Measurements from ENCODE around the gene NAT9. TPM values are rescaled to one million over a fixed set of nuclear protein-coding genes. Genes with fewer than 3 reads are reported as not detected.

NAT9 gene
- total RNA-seq: 66.9 and 67.7 TPM in 2 replicates
- long read RNA-seq, transcript NAT9-210 (7 exons, 1,860 nt): major isoform, 15 of 63 reads
- long read RNA-seq, transcript NAT9-201 (7 exons, 1,875 nt): minor isoform, 13 of 63 reads
- long read RNA-seq, partial matches to known transcripts: 6 of 63 reads
- long read RNA-seq, other reads (novel, unspliced or antisense): 20 of 63 reads

DNA sequence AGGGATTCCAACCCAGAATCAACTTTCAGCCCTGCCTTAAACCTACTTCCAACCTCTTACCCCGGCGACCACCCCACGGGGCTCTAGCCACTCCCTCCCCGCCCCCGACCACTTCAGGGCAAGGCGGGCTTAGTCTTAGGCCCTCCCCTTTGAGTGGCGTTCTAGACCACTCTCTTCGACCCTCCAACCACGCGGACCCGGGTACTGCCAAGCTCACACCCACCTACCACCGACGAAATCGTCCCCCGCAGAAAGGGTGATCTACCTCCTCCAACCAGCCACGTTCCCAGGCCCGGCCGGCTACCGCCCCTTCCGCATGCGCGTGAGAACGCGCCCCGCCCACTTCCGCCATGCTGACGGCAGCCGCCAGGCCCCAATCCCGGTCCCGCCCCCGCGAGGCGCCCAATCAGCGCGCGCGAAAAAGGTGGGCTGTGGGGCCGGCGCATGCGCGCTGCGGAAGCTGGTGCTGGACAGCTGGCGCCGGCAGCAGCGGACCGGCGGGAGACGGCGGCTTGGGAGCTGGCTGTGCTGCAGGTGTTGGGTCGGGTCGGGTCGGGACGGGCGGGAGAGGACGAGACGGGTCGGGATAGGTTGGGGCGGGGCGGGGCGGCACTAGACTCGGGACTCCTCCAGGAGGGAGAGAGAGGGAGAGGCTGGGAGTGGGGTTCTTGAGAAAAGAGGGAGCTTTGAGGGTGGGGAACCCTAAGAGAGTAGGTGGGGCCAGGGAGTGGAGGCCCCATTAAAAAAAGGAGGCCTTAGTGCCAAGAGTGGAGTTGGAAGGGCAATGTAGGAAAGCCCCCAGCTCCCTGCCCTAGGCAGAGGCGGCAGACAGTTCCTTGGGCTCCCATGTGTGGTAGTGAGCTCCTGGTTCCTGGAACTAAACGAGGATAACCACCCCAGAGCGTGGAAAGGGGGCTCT is at the start of gene NAT9:
Gene NAT9, minus strand, starts transcription at position 302 of the 919 bp plus-strand sequence. CDS start 647 bp downstream, outside the sequence.
- peak; percentile 99 for DNase-seq (ENCODE audit: low read depth, low spot score)
- Mint-ChIP-seq H3K4me3 (peak within 1 kb of the TSS; percentile 97), H3K27me3 (ENCODE audit: low read depth) (no peaks in the 10 kb centered on the region), H3K36me3 (ENCODE audit: low read depth) (peaks cover 10% of the 10 kb centered on the region), H3K9me3 (no peaks in the 10 kb centered on the region), H3K4me1 (peaks cover 49% of the 10 kb centered on the region), H3K27ac (ENCODE audit: unreplicated experiment) (peak within 1 kb of the TSS; percentile 94)
- TF ChIP-seq CTCF (conservative IDR thresholded peaks at IDR 0.05): no peak

GRCh38 chr17:74824961-74825627 is 48.9 kb upstream of the NAT9 start:
- no peak for DNase-seq (ENCODE audit: low read depth, low spot score)
- no peak overlapping the region for H3K4me3 Mint-ChIP-seq
- no peaks in the 10 kb centered on the region for H3K36me3 Mint-ChIP-seq (ENCODE audit: low read depth)
- TF ChIP-seq CTCF (conservative IDR thresholded peaks at IDR 0.05): no peak
- H3K27ac Mint-ChIP-seq (ENCODE audit: unreplicated experiment): peak overlapping the region; percentile 43
- H3K9me3 Mint-ChIP-seq: no peaks in the 10 kb centered on the region
- H3K4me1 Mint-ChIP-seq: peaks cover 4% of the 10 kb centered on the region
- no peaks in the 10 kb centered on the region for H3K27me3 Mint-ChIP-seq (ENCODE audit: low read depth)

DNA sequence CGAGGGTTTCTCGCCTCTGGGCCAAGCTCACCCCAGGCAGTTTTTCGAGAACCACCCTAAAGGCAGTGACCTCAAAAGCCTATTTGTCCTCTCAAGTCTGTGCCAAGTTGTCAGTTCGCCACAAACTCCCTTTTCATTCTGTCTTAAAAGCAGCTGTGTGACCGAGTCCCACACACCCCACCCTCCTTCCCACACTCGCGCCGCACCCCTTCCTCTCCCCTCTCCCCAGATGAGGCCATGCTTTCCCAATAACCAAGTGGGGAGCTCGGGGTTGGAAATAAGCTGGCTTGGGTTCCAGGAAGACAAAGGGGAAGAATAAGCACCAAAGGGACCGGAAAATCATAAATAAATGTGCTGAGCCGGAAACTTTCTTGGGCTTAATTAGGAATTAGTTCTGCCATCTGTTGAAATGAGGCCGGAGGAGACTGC is 46.8 kb upstream of the NAT9 start:
- Mint-ChIP-seq H3K4me1 (peaks cover 6% of the 10 kb centered on the region), H3K4me3 (no peak overlapping the region), H3K9me3 (no peaks in the 10 kb centered on the region), H3K27ac (ENCODE audit: unreplicated experiment) (no peak overlapping the region), H3K36me3 (ENCODE audit: low read depth) (no peaks in the 10 kb centered on the region), H3K27me3 (ENCODE audit: low read depth) (no peaks in the 10 kb centered on the region)
- DNase-seq (ENCODE audit: low read depth, low spot score): no peak
- no peak for TF ChIP-seq CTCF (conservative IDR thresholded peaks at IDR 0.05)

DNA sequence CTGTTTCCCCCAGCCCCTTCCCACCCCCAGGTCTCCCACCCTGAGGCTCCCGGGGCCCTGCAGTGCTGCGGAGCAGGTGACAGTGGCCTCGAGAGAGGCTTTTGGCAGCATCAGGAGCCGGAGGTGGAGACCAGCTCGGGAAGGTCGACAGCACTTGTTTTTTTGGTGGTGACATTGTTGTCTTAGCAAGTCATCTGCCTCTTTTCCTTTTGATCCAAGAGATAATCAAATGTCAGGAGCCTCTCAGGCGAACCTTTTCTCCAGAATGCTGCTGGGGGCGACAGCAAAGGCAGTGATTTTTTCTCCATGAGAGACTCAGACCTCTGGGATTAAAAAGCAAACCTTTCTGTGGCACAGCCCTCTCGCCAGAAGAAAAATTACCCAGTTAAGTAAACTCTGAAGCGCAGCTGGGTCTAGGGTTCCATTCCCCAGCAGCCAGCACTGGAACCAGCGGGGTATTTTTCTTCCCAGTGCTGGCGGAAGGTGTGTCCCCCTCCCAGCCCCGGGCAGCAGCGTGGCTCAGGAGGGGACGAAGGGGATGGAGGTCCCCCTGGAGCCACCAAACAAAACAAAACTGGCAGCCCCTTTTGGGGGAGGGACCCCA is 46.3 kb upstream of the NAT9 start:
- TF ChIP-seq CTCF (conservative IDR thresholded peaks at IDR 0.05): no peak
- no peak overlapping the region for H3K27ac Mint-ChIP-seq (ENCODE audit: unreplicated experiment)
- no peak for DNase-seq (ENCODE audit: low read depth, low spot score)
- H3K4me3 Mint-ChIP-seq: no peak overlapping the region
- no peaks in the 10 kb centered on the region for H3K36me3 Mint-ChIP-seq (ENCODE audit: low read depth)
- H3K4me1 Mint-ChIP-seq: peaks cover 7% of the 10 kb centered on the region
- no peaks in the 10 kb centered on the region for H3K27me3 Mint-ChIP-seq (ENCODE audit: low read depth)
- no peaks in the 10 kb centered on the region for H3K9me3 Mint-ChIP-seq

GRCh38 chr17:74821655-74822334 is 45.6 kb upstream of the NAT9 start:
- no peaks in the 10 kb centered on the region for H3K9me3 Mint-ChIP-seq
- H3K27ac Mint-ChIP-seq (ENCODE audit: unreplicated experiment): no peak overlapping the region
- no peak for TF ChIP-seq CTCF (conservative IDR thresholded peaks at IDR 0.05)
- no peak for DNase-seq (ENCODE audit: low read depth, low spot score)
- H3K27me3 Mint-ChIP-seq (ENCODE audit: low read depth): no peaks in the 10 kb centered on the region
- no peak overlapping the region for H3K4me3 Mint-ChIP-seq
- H3K4me1 Mint-ChIP-seq: peaks cover 7% of the 10 kb centered on the region
- H3K36me3 Mint-ChIP-seq (ENCODE audit: low read depth): no peaks in the 10 kb centered on the region
